Neutrophil (primary cell): ENCODE results near the gene LRRC7.

Source experiments
- H3K27ac ChIP-seq: fragments of 200-600 bp; sonication (generic); 2 replicates; pipeline ENCODE4 v1.5.1; 2016; ENCODE audit warnings: mild to moderate bottlenecking, moderate library complexity
- H3K27me3 ChIP-seq: fragments of 200-600 bp; sonication (generic); 2 replicates; pipeline ENCODE4 v1.6.0; 2016; ENCODE audit warnings: mild to moderate bottlenecking
- H3K36me3 ChIP-seq: fragments of 200-600 bp; sonication (generic); 2 replicates; pipeline ENCODE4 v1.5.1; 2017
- H3K4me1 ChIP-seq, 2 experiments: fragments of 200-600 bp in 1 of 2; sonication (generic) in 1 of 2; 1 replicate in 1 of 2; 2 replicates in 1 of 2; pipeline versions ENCODE4 v1.5.1 to v1.6.1; 2013 to 2016; ENCODE audit warnings: low read depth in 1 of 2, low read length in 1 of 2, mild to moderate bottlenecking in 1 of 2, moderate library complexity in 1 of 2; ENCODE audit not compliant: control insufficient read depth in 1 of 2, insufficient read depth in 1 of 2
- H3K4me3 ChIP-seq, 2 experiments: fragments of 200-600 bp in 1 of 2; sonication (generic) in 1 of 2; 1 replicate in 1 of 2; 2 replicates in 1 of 2; pipeline ENCODE4 v1.5.1; 2013 to 2016; ENCODE audit warnings: low read depth in 1 of 2, low read length in 1 of 2, mild to moderate bottlenecking in 1 of 2, moderate library complexity in 1 of 2
- H3K9me3 ChIP-seq: fragments of 200-600 bp; sonication (generic); 2 replicates; pipeline ENCODE4 v1.5.1; 2016
- TF ChIP-seq, protein P1 (sequence below): fragments of 200-600 bp; sonication (generic); IDR thresholded peaks from 2 replicates; pipeline ENCODE4 v1.5.1; 2016; ENCODE audit warnings: antibody characterized with exemption

LRRC7 gene

DNA sequence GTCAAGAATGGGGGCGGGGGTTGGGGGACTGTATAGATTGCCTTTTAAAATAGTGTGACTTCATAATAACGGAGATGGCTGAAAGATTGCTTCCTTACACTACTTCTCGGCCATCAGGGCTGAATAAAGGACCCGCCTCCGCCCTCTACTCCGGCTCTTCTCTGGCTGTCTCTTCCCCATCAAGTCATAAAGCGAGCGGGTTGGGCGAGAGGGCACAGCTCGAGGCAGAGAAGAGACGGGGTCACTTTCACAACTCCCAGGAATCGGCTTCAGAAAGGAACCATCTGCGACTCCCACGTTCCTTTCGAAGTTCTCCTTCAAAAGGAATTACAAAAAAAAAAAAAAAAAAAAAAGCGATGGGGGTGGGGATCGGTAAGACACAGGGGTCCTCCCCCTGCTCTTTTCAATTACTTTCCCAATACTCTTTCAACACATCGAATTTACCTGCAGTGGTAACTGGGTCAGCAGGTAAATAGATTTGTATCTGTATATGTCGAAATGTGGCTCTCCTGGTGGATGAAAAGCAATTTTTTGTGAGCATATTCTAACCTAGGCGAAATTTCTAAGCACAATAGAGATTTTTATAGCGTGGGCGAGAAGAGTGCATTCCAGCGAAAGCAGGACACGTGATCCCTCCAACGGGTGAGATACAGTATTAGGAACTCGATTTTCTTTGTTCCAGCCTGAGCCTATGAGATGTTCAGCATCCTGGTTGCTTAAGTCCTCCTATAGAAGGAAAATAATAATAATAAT lies 2.0 kb downstream of the LRRC7 start:
- H3K36me3 ChIP-seq: no peaks in the 10 kb centered on the region
- H3K27me3 ChIP-seq: peaks cover 96% of the 10 kb centered on the region
- H3K4me3 ChIP-seq: no peak overlapping the region
- no peak overlapping the region for H3K27ac ChIP-seq
- TF ChIP-seq, protein P1, sequence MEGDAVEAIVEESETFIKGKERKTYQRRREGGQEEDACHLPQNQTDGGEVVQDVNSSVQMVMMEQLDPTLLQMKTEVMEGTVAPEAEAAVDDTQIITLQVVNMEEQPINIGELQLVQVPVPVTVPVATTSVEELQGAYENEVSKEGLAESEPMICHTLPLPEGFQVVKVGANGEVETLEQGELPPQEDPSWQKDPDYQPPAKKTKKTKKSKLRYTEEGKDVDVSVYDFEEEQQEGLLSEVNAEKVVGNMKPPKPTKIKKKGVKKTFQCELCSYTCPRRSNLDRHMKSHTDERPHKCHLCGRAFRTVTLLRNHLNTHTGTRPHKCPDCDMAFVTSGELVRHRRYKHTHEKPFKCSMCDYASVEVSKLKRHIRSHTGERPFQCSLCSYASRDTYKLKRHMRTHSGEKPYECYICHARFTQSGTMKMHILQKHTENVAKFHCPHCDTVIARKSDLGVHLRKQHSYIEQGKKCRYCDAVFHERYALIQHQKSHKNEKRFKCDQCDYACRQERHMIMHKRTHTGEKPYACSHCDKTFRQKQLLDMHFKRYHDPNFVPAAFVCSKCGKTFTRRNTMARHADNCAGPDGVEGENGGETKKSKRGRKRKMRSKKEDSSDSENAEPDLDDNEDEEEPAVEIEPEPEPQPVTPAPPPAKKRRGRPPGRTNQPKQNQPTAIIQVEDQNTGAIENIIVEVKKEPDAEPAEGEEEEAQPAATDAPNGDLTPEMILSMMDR: no peak
- peaks cover 10 to 21% of the 10 kb centered on the region in 2 experiments for H3K4me1 ChIP-seq
- H3K9me3 ChIP-seq: no peaks in the 10 kb centered on the region

DNA sequence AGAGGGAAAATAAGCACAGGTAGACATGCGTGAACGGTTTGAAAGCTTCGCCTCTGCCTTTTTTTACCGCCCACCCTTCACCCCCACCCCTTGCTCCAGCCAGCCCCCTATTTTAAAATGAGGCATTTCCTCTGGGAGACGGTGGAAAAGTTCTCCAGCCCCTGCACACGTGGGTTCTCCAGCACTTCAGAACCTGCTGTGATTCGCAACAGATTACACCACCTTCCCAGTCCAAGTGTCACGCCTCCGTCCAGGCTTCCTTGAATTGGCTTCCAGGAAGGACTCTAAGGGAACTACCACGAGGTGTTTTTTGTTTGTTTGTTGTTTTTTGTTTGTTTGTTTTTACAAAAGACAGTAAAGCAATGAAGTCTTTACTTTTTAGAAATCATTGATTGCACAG lies 2.6 kb downstream of the LRRC7 start:
- no peaks in the 10 kb centered on the region for H3K9me3 ChIP-seq
- H3K27me3 ChIP-seq: peaks cover 90% of the 10 kb centered on the region
- H3K4me1 ChIP-seq: peaks cover 10 to 21% of the 10 kb centered on the region in 2 experiments
- H3K4me3 ChIP-seq: no peak overlapping the region
- H3K27ac ChIP-seq: no peak overlapping the region
- TF ChIP-seq, protein P1: no peak
- H3K36me3 ChIP-seq: no peaks in the 10 kb centered on the region

DNA sequence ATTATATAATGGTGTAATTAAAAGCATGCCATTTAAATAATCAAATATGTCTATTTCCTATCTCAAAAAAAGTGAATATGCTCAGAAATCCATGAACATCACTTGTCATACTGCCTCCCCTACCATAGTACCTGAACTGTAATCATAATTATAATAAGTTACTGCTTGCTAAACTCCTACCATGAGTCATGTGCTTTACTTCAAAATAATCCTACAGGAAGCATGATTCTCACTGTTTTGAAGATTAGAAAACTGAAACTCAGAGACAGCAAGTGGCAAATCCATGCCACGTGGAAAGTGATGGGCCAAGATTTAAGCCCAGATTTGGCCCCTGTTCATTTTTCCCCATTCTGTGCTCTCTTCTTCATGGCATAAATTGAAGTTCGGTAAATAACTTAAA lies 5.2 kb downstream of the LRRC7 start:
- TF ChIP-seq, protein P1: no peak
- Histone ChIP-seq H3K36me3 (no peaks in the 10 kb centered on the region), H3K4me3 (no peak overlapping the region), H3K4me1 (peaks cover 4 to 15% of the 10 kb centered on the region in 2 experiments), H3K27me3 (peaks cover 65% of the 10 kb centered on the region), H3K9me3 (no peaks in the 10 kb centered on the region), H3K27ac (no peak overlapping the region)

DNA sequence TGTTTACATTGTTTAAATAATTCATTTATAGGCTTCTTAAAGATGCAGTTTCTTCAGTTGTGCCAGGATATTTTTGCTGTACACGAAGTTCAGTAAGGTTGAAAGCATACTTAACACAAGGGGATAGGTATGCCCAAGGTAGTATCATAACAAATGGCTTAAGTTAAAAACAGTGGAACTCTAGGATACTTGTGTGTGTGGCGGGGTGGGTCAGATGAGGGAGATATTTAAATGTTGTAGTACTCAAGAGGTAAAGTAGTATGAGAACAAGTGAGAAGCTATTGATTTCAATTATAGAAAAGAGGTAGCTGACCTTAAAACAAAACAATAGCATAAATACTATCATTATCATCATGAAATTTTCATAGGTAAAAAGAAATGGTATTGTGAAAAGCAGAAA lies 6.2 kb downstream of the LRRC7 start:
- TF ChIP-seq, protein P1: no peak
- Histone ChIP-seq H3K4me1 (peaks cover 0 to 5% of the 10 kb centered on the region in 2 experiments), H3K27ac (no peak overlapping the region), H3K27me3 (peaks cover 55% of the 10 kb centered on the region), H3K4me3 (no peak overlapping the region), H3K9me3 (no peaks in the 10 kb centered on the region), H3K36me3 (no peaks in the 10 kb centered on the region)

DNA sequence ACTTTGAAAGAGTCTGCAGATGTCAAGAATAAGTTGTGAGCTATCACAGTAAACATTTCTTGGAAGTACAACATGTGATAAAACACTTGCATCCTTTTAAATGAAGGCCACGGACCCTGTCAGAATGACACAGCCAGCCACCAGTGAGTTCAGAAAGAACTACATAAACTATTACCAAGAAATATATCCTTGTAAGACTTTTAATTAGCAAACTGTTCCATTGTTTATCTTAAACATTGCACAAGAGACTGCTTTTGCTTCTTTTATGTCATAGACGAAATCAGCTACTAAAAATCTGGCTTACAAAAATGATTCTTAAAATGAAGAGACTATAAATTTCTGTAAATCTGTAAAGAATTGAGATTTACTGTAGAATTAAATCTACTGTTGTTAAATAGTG lies 17.9 kb downstream of the LRRC7 start:
- no peaks in the 10 kb centered on the region for H3K27me3 ChIP-seq
- H3K4me1 ChIP-seq: no peaks in the 10 kb centered on the region
- H3K36me3 ChIP-seq: no peaks in the 10 kb centered on the region
- no peaks in the 10 kb centered on the region for H3K9me3 ChIP-seq
- H3K27ac ChIP-seq: no peak overlapping the region
- no peak overlapping the region for H3K4me3 ChIP-seq
- TF ChIP-seq, protein P1: no peak
